Natural killer cell (primary cell): Measurements from ENCODE around the gene PRSS57. TPM values are rescaled to one million over a fixed set of nuclear protein-coding genes. Genes with fewer than 3 reads are reported as not detected.

Source experiments
- ATAC-seq, 3 donors: fragments of 150-1000 bp in 2 of 3; fragments of 200-7000 bp in 1 of 3; cut with Tn5 transposase; 1 replicate in 1 of 3; 2 replicates in 2 of 3; pipeline ENCODE4 v1.10.0; 2021; ENCODE audit warnings: mild to moderate bottlenecking in 2 of 3, moderate library complexity in 2 of 3
- DNase-seq, 2 donors: peaks; one replicate each; pipeline versions ENCODE4 v3.0.0 to v3.0.0-alpha.2; 2013 to 2021; ENCODE audit warnings: mixed read lengths in 1 of 2
- H3K27ac ChIP-seq: one replicate; pipeline ENCODE4 v1.5.1; 2013; ENCODE audit warnings: mild to moderate bottlenecking, low read length
- H3K27me3 ChIP-seq: one replicate; pipeline ENCODE4 v1.6.1; 2013; ENCODE audit warnings: low read length; ENCODE audit not compliant: control insufficient read depth, insufficient read depth
- H3K36me3 ChIP-seq: one replicate; pipeline ENCODE4 v1.6.1; 2013; ENCODE audit warnings: low read length; ENCODE audit not compliant: control insufficient read depth, insufficient read depth
- H3K4me1 ChIP-seq: one replicate; pipeline ENCODE4 v1.6.1; 2013; ENCODE audit warnings: low read length; ENCODE audit not compliant: control insufficient read depth, insufficient read depth
- H3K4me3 ChIP-seq: one replicate; pipeline ENCODE4 v1.5.1; 2013; ENCODE audit warnings: low read length
- H3K9me3 ChIP-seq: one replicate; pipeline ENCODE4 v1.6.1; 2013; ENCODE audit warnings: low read length; ENCODE audit not compliant: control insufficient read depth, insufficient read depth
- H3K27ac Mint-ChIP-seq, 2 donors: one replicate each; pipeline ENCODE4 v1.8.0; 2022; ENCODE audit warnings: mild to moderate bottlenecking in 2 of 2, mixed read lengths in 2 of 2, moderate library complexity in 1 of 2
- H3K27me3 Mint-ChIP-seq, 2 donors: one replicate each; pipeline ENCODE4 v1.8.0; 2022; ENCODE audit warnings: low read depth in 2 of 2, mixed read lengths in 2 of 2
- H3K36me3 Mint-ChIP-seq: one replicate; pipeline ENCODE4 v1.8.0; 2022; ENCODE audit warnings: mixed read lengths
- H3K4me1 Mint-ChIP-seq, 2 donors: one replicate each; pipeline ENCODE4 v1.8.0; 2022; ENCODE audit warnings: mixed read lengths in 2 of 2
- H3K4me3 Mint-ChIP-seq: one replicate; pipeline ENCODE4 v1.8.0; 2022; ENCODE audit warnings: mild to moderate bottlenecking, moderate library complexity, mixed read lengths
- H3K9me3 Mint-ChIP-seq, 2 donors: one replicate each; pipeline ENCODE4 v1.8.0; 2022; ENCODE audit warnings: mixed read lengths in 2 of 2
- CTCF ChIP-seq: fragments of 200-600 bp; IDR thresholded peaks from one replicate; pipeline ENCODE4 v1.8.0; 2022; ENCODE audit warnings: antibody characterized with exemption
- WGBS: methylation state at CpG from one replicate; pipeline ENCODE4 v1.1.7; 2013; ENCODE audit warnings: missing lambda C conversion rate; ENCODE audit not compliant: insufficient coverage; 5-methylcytosine and 5-hydroxymethylcytosine counted together
- intact Hi-C: fragments of 100-400 bp; cut with micrococcal nuclease; formaldehyde crosslinking; loops from one replicate; pipeline ENCODE4 v1.14.2; 2022
- total RNA-seq, 4 donors: library from RNA; stranded (reverse); fragments of 120-200 nt in 1 of 4; gene quantifications; one replicate each; pipeline versions ENCODE4 v1.2.3 to v1.2.4, GENCODE V29; 2013 to 2022

PRSS57 gene
- total RNA-seq, 3 donors from 2014 or later (not counting 1 experiment from before 2014, with no cell fraction given), result 1.5 to 11.7 (median 4.5) TPM

GRCh38 chr19:644789-645188 lies 50.5 kb downstream of the PRSS57 start:
- Mint-ChIP-seq H3K36me3 (no peaks in the 10 kb centered on the region), H3K4me3 (no peak overlapping the region), H3K9me3 (no peaks in the 10 kb centered on the region), H3K4me1 (peaks cover 0 to 10% of the 10 kb centered on the region in 2 donors), H3K27me3 (no peaks in the 10 kb centered on the region), H3K27ac (peak overlapping the region in 1 of 2 donors; percentile 59)
- DNase-seq (no peak), ATAC-seq (no peak)
- Histone ChIP-seq H3K4me1 (peaks cover 4% of the 10 kb centered on the region), H3K4me3 (no peak overlapping the region), H3K27me3 (no peaks in the 10 kb centered on the region), H3K9me3 (no peaks in the 10 kb centered on the region), H3K36me3 (peaks cover 29% of the 10 kb centered on the region), H3K27ac (no peak overlapping the region)
- no peak for TF ChIP-seq CTCF
- 82% methylated on average over 14 of the region's 14 CpGs for WGBS
- intact Hi-C loops, result no loop called here

DNA sequence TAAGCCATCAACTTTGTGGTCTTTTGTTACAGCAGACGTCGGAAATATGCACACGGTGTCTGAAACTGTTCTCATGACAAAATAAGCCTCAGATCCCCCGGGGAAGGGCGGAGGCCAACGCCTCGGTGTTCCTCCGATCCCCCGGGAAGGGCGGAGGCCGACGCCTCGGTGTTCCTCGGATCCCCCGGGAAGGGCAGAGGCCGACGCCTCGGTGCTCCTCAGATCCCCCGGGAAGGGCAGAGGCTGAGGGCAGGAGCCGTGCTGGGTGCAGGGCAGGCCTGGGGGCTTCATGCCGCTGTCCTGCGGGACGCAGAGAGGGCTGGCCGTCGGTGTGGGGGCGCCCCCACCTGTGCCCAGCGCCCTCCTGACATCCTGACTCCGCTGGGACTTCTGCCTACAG lies 50.9 kb downstream of the PRSS57 start:
- intact Hi-C loops, result no loop called here
- ATAC-seq (no peak), DNase-seq (no peak)
- H3K4me1 ChIP-seq, result peaks cover 5% of the 10 kb centered on the region
- TF ChIP-seq CTCF, result no peak
- H3K9me3 ChIP-seq, result no peaks in the 10 kb centered on the region
- Mint-ChIP-seq H3K27me3 (no peaks in the 10 kb centered on the region), H3K36me3 (no peaks in the 10 kb centered on the region), H3K4me3 (no peak overlapping the region), H3K27ac (no peak overlapping the region), H3K4me1 (peaks cover 3 to 13% of the 10 kb centered on the region in 2 donors), H3K9me3 (no peaks in the 10 kb centered on the region)
- 82% methylated on average over 27 of the region's 28 CpGs for WGBS
- H3K27me3 ChIP-seq, result no peaks in the 10 kb centered on the region
- H3K27ac ChIP-seq, result no peak overlapping the region
- H3K36me3 ChIP-seq, result peaks cover 25% of the 10 kb centered on the region
- H3K4me3 ChIP-seq, result no peak overlapping the region

GRCh38 chr19:643736-644135 lies 51.5 kb downstream of the PRSS57 start:
- no peak overlapping the region for H3K4me3 ChIP-seq
- Mint-ChIP-seq H3K36me3 (no peaks in the 10 kb centered on the region), H3K27me3 (no peaks in the 10 kb centered on the region), H3K27ac (no peak overlapping the region), H3K4me1 (peaks cover 7 to 19% of the 10 kb centered on the region in 2 donors), H3K4me3 (no peak overlapping the region), H3K9me3 (no peaks in the 10 kb centered on the region)
- DNase-seq (no peak), ATAC-seq (no peak)
- WGBS, result 94% methylated on average over 24 of the region's 24 CpGs
- no peaks in the 10 kb centered on the region for H3K9me3 ChIP-seq
- peaks cover 11% of the 10 kb centered on the region for H3K4me1 ChIP-seq
- H3K27ac ChIP-seq, result no peak overlapping the region
- intact Hi-C loops, result no loop called here
- peaks cover 20% of the 10 kb centered on the region for H3K36me3 ChIP-seq
- no peak for TF ChIP-seq CTCF
- no peaks in the 10 kb centered on the region for H3K27me3 ChIP-seq
